ENCODE measurements around the gene TET3. TPM values are rescaled to one million over a fixed set of nuclear protein-coding genes. Genes with fewer than 3 reads are reported as not detected.

TET3 gene
- total RNA-seq, 2 donors from 2014 or later, result 23.5 to 26.3 TPM

- Mint-ChIP-seq H3K4me3 (no peak overlapping the region), H3K9me3 (no peaks in the 10 kb centered on the region), H3K4me1 (peaks cover 8% of the 10 kb centered on the region), H3K27ac (no peak overlapping the region), H3K27me3 (ENCODE audit: insufficient read depth) (no peaks in the 10 kb centered on the region), H3K36me3 (ENCODE audit: low read depth) (peaks cover 63% of the 10 kb centered on the region)
- H3K4me1 ChIP-seq (ENCODE audit: control insufficient read depth, insufficient read depth, low read length), result no peaks in the 10 kb centered on the region
- TF ChIP-seq CTCF (conservative IDR thresholded peaks at IDR 0.05), result no peak
- no peak overlapping the region for H3K9ac ChIP-seq (ENCODE audit: extremely low read depth, low read length, poor library complexity, severe bottlenecking)
- H3K27me3 ChIP-seq (ENCODE audit: control insufficient read depth, insufficient read depth, low read length, poor library complexity, severe bottlenecking), result no peaks in the 10 kb centered on the region
- no peaks in the 10 kb centered on the region for H3K9me3 ChIP-seq (ENCODE audit: control insufficient read depth, low read length)
- WGBS, 2 experiments (ENCODE audit: insufficient coverage in 1 of 2, insufficient read length in 1 of 2), result 85 to 95% methylated on average over 4 to 12 of the region's 12 CpGs
- peaks cover 82% of the 10 kb centered on the region for H3K36me3 ChIP-seq (ENCODE audit: control insufficient read depth, insufficient read depth, low read length)
- H3K4me3 ChIP-seq (ENCODE audit: low read length), result no peak overlapping the region
- no peak for DNase-seq
- no peak overlapping the region for H3K27ac ChIP-seq (ENCODE audit: low read depth, low read length)
Observed at GRCh38 chr2:73952499-73953446, 31.9 kb upstream of the TET3 start.

DNA sequence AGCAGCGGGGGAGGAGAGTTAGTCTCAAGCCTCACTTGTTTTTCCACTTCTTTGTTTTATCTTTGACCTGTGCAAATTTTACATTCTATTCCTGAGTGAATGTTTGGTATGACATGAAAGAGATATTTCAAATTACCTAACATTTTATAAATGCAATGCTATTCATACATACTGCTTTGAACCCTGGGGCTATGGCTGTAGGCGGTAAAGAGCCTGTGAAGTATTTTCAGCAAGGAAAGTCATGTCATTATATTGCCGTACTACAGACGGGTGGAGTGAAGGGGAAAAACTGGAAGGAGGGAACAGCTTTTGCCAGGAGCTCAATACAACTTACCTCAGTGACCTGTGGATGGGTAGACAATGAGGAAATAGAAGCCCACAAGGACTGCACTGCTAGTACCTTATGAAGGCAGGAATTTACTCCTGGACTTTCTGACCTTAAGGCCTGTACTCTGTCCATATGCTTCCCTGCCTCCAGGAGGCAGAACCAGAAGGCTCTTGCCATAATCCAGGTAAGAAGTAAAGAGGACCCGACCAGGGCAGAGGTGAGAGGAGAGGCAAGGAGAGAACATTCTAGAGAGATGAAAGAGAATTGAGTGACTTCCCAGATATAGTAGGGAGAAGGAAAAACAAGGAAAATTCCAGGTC is 28.4 kb upstream of the TET3 start:
- H3K4me1 Mint-ChIP-seq, result peaks cover 29% of the 10 kb centered on the region
- no peak overlapping the region for H3K4me3 ChIP-seq (ENCODE audit: low read length)
- no peaks in the 10 kb centered on the region for H3K9me3 ChIP-seq (ENCODE audit: control insufficient read depth, low read length)
- H3K27ac ChIP-seq (ENCODE audit: low read depth, low read length), result no peak overlapping the region
- TF ChIP-seq CTCF (conservative IDR thresholded peaks at IDR 0.05), result peak; percentile 55
- no peaks in the 10 kb centered on the region for H3K27me3 Mint-ChIP-seq (ENCODE audit: insufficient read depth)
- H3K36me3 ChIP-seq (ENCODE audit: control insufficient read depth, insufficient read depth, low read length), result peaks cover 66% of the 10 kb centered on the region
- no peak overlapping the region for H3K9ac ChIP-seq (ENCODE audit: extremely low read depth, low read length, poor library complexity, severe bottlenecking)
- no peaks in the 10 kb centered on the region for H3K9me3 Mint-ChIP-seq
- DNase-seq, result no peak
- WGBS, 2 experiments (ENCODE audit: insufficient coverage in 1 of 2, insufficient read length in 1 of 2), result 95 to 96% methylated on average over 4 to 5 of the region's 5 CpGs
- no peaks in the 10 kb centered on the region for H3K27me3 ChIP-seq (ENCODE audit: control insufficient read depth, insufficient read depth, low read length, poor library complexity, severe bottlenecking)
- no peak overlapping the region for H3K4me3 Mint-ChIP-seq
- no peak overlapping the region for H3K27ac Mint-ChIP-seq
- H3K36me3 Mint-ChIP-seq (ENCODE audit: low read depth), result peaks cover 65% of the 10 kb centered on the region
- H3K4me1 ChIP-seq (ENCODE audit: control insufficient read depth, insufficient read depth, low read length), result peaks cover 4% of the 10 kb centered on the region

DNA sequence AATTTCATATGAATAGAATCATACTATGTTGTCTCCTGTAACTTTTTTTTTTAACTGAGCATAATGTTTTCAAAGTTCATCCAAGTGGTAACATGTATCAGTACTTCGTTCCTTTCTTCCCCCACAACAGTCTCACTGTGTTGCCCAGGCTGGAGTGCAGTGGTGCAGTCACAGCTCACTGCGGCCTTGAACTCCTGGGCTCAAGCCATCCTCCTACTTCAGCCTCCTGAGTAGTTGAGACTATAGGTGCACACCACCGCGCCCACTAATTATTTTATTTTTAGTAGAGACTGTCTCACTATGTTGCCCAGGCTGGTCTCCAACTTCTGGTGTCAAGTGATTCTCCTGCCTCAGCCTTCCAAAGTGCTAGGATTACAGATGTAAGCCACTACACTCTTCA is 23.4 kb upstream of the TET3 start:
- H3K4me3 Mint-ChIP-seq, result no peak overlapping the region
- Histone ChIP-seq H3K9ac (ENCODE audit: extremely low read depth, low read length, poor library complexity, severe bottlenecking) (no peak overlapping the region), H3K27ac (ENCODE audit: low read depth, low read length) (no peak overlapping the region), H3K9me3 (ENCODE audit: control insufficient read depth, low read length) (peaks cover 8% of the 10 kb centered on the region), H3K4me3 (ENCODE audit: low read length) (no peak overlapping the region), H3K27me3 (ENCODE audit: control insufficient read depth, insufficient read depth, low read length, poor library complexity, severe bottlenecking) (no peaks in the 10 kb centered on the region), H3K36me3 (ENCODE audit: control insufficient read depth, insufficient read depth, low read length) (peaks cover 24% of the 10 kb centered on the region), H3K4me1 (ENCODE audit: control insufficient read depth, insufficient read depth, low read length) (peaks cover 4% of the 10 kb centered on the region)
- peaks cover 29% of the 10 kb centered on the region for H3K4me1 Mint-ChIP-seq
- H3K9me3 Mint-ChIP-seq, result peaks cover 5% of the 10 kb centered on the region
- no peak overlapping the region for H3K27ac Mint-ChIP-seq
- peaks cover 34% of the 10 kb centered on the region for H3K36me3 Mint-ChIP-seq (ENCODE audit: low read depth)
- no peak for TF ChIP-seq CTCF (conservative IDR thresholded peaks at IDR 0.05)
- no peak for DNase-seq
- no peaks in the 10 kb centered on the region for H3K27me3 Mint-ChIP-seq (ENCODE audit: insufficient read depth)
- WGBS, 2 experiments (ENCODE audit: insufficient coverage in 1 of 2, insufficient read length in 1 of 2), result 94 to 100% methylated on average over 2 to 4 of the region's 4 CpGs
